K562 (cell line): ENCODE measurements around the gene CALML3. TPM values are rescaled to one million over a fixed set of nuclear protein-coding genes. Genes with fewer than 3 reads are reported as not detected.

Experiments
- ARHGAP35 ChIP-seq: fragments of 450-650 bp; IDR thresholded peaks from 2 replicates; pipeline ENCODE4 v1.6.1; 2018; ENCODE audit not compliant: partially characterized antibody
- BDP1 ChIP-seq: IDR thresholded peaks from 3 replicates; pipeline ENCODE4 v1.6.1; 2011; ENCODE audit not compliant: insufficient read length, insufficient read depth
- CBFA2T2 ChIP-seq: fragments of 450-650 bp; conservative IDR thresholded peaks from 2 replicates; pipeline ENCODE4 v1.6.1; 2017; ENCODE audit warnings: mild to moderate bottlenecking
- CREM ChIP-seq: IDR thresholded peaks from 2 replicates; pipeline ENCODE4 v1.6.1; 2014; ENCODE audit warnings: antibody characterized with exemption, low read depth
- ETV5 ChIP-seq: sonication (generic); formaldehyde crosslinking; IDR thresholded peaks from 2 replicates; pipeline ENCODE4 v1.4.0; 2020; ENCODE audit warnings: low read depth, mild to moderate bottlenecking, missing genetic modification reagents
- GABPB2 ChIP-seq: fragments of 250-450 bp; sonication (Bioruptor Pico); conservative IDR thresholded peaks from 2 replicates; pipeline ENCODE4 v1.5.1; 2021; ENCODE audit warnings: mild to moderate bottlenecking
- GTF2F1 ChIP-seq: IDR thresholded peaks from 2 replicates; pipeline ENCODE4 v1.6.1; 2011; ENCODE audit warnings: low read depth, low read length, improper control_type of control experiment
- HOXB6 ChIP-seq: fragments of 250-450 bp; sonication (Bioruptor Pico); IDR thresholded peaks from 2 replicates; pipeline ENCODE4 v1.5.1; 2022; ENCODE audit warnings: mild to moderate bottlenecking, borderline replicate concordance
- KAT7 ChIP-seq: sonication (generic); formaldehyde crosslinking; IDR thresholded peaks from 2 replicates; pipeline ENCODE4 v1.8.0; 2022; ENCODE audit warnings: missing genetic modification reagents, mild to moderate bottlenecking, borderline replicate concordance
- KHSRP ChIP-seq: fragments of 450-650 bp; IDR thresholded peaks from 2 replicates; pipeline ENCODE4 v1.6.1; 2017
- KLF1 ChIP-seq: fragments of 450-650 bp; IDR thresholded peaks from 2 replicates; pipeline ENCODE4 v1.6.1; 2016; ENCODE audit warnings: missing genetic modification characterization, missing compliant biosample characterization
- NONO ChIP-seq, 2 experiments: fragments of 200-400 bp in 1 of 2; fragments of 450-650 bp in 1 of 2; formaldehyde crosslinking in 1 of 2; IDR thresholded peaks; 2 replicates each; pipeline ENCODE4 v1.6.1; 2017; ENCODE audit warnings: low read depth in 2 of 2, mild to moderate bottlenecking in 2 of 2, moderate library complexity in 2 of 2, low read length in 1 of 2
- SAP30 ChIP-seq: fragments of 200-600 bp; sonication (generic); IDR thresholded peaks from 2 replicates; pipeline ENCODE4 v1.6.1; 2012; ENCODE audit warnings: borderline replicate concordance, low read depth, mild to moderate bottlenecking, moderate library complexity, low read length, control low read depth, inconsistent platforms; ENCODE audit not compliant: insufficient read depth, poor library complexity, severe bottlenecking
- SP2 ChIP-seq: IDR thresholded peaks from 2 replicates; pipeline ENCODE4 v1.6.1; 2011; ENCODE audit warnings: mild to moderate bottlenecking, low read depth, low read length, moderate library complexity; ENCODE audit not compliant: poor library complexity, severe bottlenecking; ENCODE audit errors: extremely low read depth
- SRF ChIP-seq, 2 experiments: fragments of 250-450, 450-650 bp in 1 of 2; sonication (Bioruptor Pico) in 1 of 2; sonication (generic) in 1 of 2; formaldehyde crosslinking; IDR thresholded peaks; 2 replicates each; pipeline versions ENCODE4 v1.5.0 to v1.5.1; 2020 to 2022; ENCODE audit warnings: mild to moderate bottlenecking in 1 of 2, missing genetic modification reagents in 1 of 2
- SRSF3 ChIP-seq: fragments of 200-400 bp; formaldehyde crosslinking; IDR thresholded peaks from 2 replicates; pipeline ENCODE4 v1.6.1; 2016; ENCODE audit warnings: mild to moderate bottlenecking, low read length, moderate library complexity; ENCODE audit not compliant: insufficient read depth
- TAF15 ChIP-seq: fragments of 200-400 bp; formaldehyde crosslinking; IDR thresholded peaks from 2 replicates; pipeline ENCODE4 v1.6.1; 2017; ENCODE audit warnings: mild to moderate bottlenecking, low read depth, low read length, moderate library complexity
- TAL1 ChIP-seq: fragments of 450-650 bp; IDR thresholded peaks from 2 replicates; pipeline ENCODE4 v1.6.1; 2016; ENCODE audit warnings: mild to moderate bottlenecking
- ZNF316 ChIP-seq: fragments of 450-650 bp; IDR thresholded peaks from 2 replicates; pipeline ENCODE4 v1.6.1; 2016
- ZNF707 ChIP-seq: fragments of 250-450 bp; sonication (Bioruptor Pico); conservative IDR thresholded peaks from 2 replicates; pipeline ENCODE4 v1.8.0; 2022; ENCODE audit warnings: inconsistent platforms, mild to moderate bottlenecking, moderate library complexity
- polyA plus RNA-seq, 8 experiments: library from polyadenylated mRNA; depleted of rRNA in 4 of 8; stranded (reverse) in 5 of 8; unstranded in 3 of 8; fragments of >200 nt; fragmentation: Nextera tagmentation in 2 of 8; fragmentation: Illumina TruSeq in 1 of 8; extraction: Ambion mirVana in 2 of 8; extraction: Trizol in 1 of 8; gene quantifications; 2 replicates each; pipeline versions ENCODE4 v1.2.1 to v1.2.3, GENCODE V29; 2011 to 2014; ENCODE audit warnings: inconsistent platforms in 1 of 8, missing spikeins in 1 of 8
- total RNA-seq, 7 experiments: library from RNA; depleted of rRNA in 6 of 7; stranded (reverse); fragments of >200 nt in 6 of 7; fragmentation: Illumina TruSeq in 2 of 7; extraction: Trizol in 2 of 7; gene quantifications; 2 replicates each; pipeline versions ENCODE4 v1.2.1 to v1.2.3, GENCODE V29; 2011 to 2021; ENCODE audit warnings: low replicate concordance in 1 of 7
- TF ChIP-seq, protein P1 (sequence below), 2 experiments: IDR thresholded peaks; 2 replicates each; pipeline ENCODE4 v1.6.1; 2012; ENCODE audit warnings: improper control_type of control experiment in 2 of 2, low read depth in 2 of 2, low read length in 2 of 2, borderline replicate concordance in 1 of 2
- TF ChIP-seq, protein P2 (sequence below): sonication (generic); formaldehyde crosslinking; IDR thresholded peaks from 2 replicates; pipeline ENCODE4 v1.8.0; 2022; ENCODE audit warnings: missing genetic modification reagents, mild to moderate bottlenecking, moderate library complexity, borderline replicate concordance
- TF ChIP-seq, protein P3 (sequence below): fragments of 450-650 bp; formaldehyde crosslinking; IDR thresholded peaks from 2 replicates; pipeline ENCODE4 v1.4.0; 2020; ENCODE audit warnings: mild to moderate bottlenecking
- TF ChIP-seq, protein P4 (sequence below): fragments of 450-650 bp; formaldehyde crosslinking; IDR thresholded peaks from 2 replicates; pipeline ENCODE4 v1.4.0; 2020; ENCODE audit warnings: mild to moderate bottlenecking, moderate library complexity

The CALML3 gene
- total and polyA plus RNA-seq, 9 of the 15 experiments (the other 6 are each of a cell fraction or from before 2014, with no cell fraction given): not detected

DNA sequence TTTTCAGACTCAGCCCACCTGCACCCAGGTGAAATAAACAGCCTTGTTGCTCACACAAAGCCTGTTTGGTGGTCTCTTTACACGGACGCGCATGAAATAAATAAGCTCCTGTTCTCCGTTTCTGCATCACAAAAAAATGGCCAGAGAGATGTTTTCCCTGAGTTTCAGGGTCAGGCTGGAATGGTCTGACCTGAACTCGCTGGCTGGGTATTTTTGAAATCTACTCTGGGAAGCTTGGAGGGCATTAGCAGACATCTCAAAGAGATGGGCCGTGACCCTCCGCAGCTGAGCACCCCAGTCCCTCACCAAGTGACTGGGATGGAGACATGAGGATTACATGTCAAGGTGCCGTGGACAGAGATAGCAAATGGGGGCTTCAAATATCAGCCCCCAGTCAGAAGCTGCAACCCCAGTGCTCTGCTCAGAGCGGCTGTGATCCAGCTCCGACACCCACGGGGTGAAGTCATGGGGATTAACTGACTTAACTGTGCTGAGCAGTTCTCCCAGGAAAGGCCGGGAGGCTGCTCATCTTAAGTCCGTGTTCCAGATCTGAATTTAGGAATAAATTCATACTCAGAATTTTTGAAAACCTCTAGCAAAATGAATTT is 47.7 kb upstream of the CALML3 start (continued):
- no peak for TF ChIP-seq SRF (CRISPR knock-in tag; IDR thresholded peaks at IDR 0.05)
- no peak for TF ChIP-seq ARHGAP35
- no peak for TF ChIP-seq ZNF707 (CRISPR knock-in tag)
- TF ChIP-seq, protein P1, sequence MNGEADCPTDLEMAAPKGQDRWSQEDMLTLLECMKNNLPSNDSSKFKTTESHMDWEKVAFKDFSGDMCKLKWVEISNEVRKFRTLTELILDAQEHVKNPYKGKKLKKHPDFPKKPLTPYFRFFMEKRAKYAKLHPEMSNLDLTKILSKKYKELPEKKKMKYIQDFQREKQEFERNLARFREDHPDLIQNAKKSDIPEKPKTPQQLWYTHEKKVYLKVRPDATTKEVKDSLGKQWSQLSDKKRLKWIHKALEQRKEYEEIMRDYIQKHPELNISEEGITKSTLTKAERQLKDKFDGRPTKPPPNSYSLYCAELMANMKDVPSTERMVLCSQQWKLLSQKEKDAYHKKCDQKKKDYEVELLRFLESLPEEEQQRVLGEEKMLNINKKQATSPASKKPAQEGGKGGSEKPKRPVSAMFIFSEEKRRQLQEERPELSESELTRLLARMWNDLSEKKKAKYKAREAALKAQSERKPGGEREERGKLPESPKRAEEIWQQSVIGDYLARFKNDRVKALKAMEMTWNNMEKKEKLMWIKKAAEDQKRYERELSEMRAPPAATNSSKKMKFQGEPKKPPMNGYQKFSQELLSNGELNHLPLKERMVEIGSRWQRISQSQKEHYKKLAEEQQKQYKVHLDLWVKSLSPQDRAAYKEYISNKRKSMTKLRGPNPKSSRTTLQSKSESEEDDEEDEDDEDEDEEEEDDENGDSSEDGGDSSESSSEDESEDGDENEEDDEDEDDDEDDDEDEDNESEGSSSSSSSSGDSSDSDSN (IDR thresholded peaks at IDR 0.05; ENCODE audit: borderline replicate concordance in 1 of 2, low read depth in 2 of 2, low read length in 2 of 2): peak; percentile 51 to 64; a peak in 1 of 4 replicates
- no peak for TF ChIP-seq SRSF3
- no peak for TF ChIP-seq GTF2F1
- no peak for TF ChIP-seq BDP1
- TF ChIP-seq GABPB2 (CRISPR knock-in tag): no peak
- TF ChIP-seq TAL1: no peak
- no peak for TF ChIP-seq TAF15
- TF ChIP-seq, protein P2, sequence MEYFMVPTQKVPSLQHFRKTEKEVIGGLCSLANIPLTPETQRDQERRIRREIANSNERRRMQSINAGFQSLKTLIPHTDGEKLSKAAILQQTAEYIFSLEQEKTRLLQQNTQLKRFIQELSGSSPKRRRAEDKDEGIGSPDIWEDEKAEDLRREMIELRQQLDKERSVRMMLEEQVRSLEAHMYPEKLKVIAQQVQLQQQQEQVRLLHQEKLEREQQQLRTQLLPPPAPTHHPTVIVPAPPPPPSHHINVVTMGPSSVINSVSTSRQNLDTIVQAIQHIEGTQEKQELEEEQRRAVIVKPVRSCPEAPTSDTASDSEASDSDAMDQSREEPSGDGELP: no peak
- peak; percentile 12 for TF ChIP-seq SAP30
- no peak for TF ChIP-seq NONO (IDR thresholded peaks at IDR 0.05; ENCODE audit: low read depth in 2 of 2, low read length in 1 of 2)
- TF ChIP-seq HOXB6: no peak
- TF ChIP-seq KHSRP: no peak
- no peak for TF ChIP-seq CBFA2T2
- peak; percentile 54; the same call in 1 of the 2 replicates for TF ChIP-seq KAT7 (CRISPR knock-in tag)
- no peak for TF ChIP-seq SP2
- TF ChIP-seq, protein P3, sequence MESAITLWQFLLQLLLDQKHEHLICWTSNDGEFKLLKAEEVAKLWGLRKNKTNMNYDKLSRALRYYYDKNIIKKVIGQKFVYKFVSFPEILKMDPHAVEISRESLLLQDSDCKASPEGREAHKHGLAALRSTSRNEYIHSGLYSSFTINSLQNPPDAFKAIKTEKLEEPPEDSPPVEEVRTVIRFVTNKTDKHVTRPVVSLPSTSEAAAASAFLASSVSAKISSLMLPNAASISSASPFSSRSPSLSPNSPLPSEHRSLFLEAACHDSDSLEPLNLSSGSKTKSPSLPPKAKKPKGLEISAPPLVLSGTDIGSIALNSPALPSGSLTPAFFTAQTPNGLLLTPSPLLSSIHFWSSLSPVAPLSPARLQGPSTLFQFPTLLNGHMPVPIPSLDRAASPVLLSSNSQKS (CRISPR knock-in tag): no peak
- no peak for TF ChIP-seq KLF1 (tag)
- TF ChIP-seq, protein P4, sequence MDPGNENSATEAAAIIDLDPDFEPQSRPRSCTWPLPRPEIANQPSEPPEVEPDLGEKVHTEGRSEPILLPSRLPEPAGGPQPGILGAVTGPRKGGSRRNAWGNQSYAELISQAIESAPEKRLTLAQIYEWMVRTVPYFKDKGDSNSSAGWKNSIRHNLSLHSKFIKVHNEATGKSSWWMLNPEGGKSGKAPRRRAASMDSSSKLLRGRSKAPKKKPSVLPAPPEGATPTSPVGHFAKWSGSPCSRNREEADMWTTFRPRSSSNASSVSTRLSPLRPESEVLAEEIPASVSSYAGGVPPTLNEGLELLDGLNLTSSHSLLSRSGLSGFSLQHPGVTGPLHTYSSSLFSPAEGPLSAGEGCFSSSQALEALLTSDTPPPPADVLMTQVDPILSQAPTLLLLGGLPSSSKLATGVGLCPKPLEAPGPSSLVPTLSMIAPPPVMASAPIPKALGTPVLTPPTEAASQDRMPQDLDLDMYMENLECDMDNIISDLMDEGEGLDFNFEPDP (CRISPR knock-in tag): no peak
- 0 out of 2 replicates have a peak, but pooled peaks have one; percentile 15 for TF ChIP-seq ETV5 (CRISPR knock-in tag)
- TF ChIP-seq ZNF316: no peak
- TF ChIP-seq CREM: no peak
